Measurements from ENCODE around the gene TTLL6.

DNA sequence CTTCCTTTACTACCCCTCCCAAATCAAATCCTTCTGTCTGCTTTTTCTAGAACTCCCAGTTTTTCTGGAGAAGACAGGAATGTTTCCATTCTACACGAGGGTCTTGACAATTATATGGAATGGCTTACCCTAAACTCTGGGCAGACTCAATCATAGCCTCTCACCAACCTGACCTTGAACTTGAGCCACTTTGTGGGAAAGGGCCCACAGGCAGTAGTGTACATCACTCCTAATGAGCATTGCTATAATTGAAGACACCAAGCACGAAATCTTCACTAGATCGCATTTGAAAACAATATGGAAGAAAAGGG lies 86.8 kb downstream of the TTLL6 start:
- TF ChIP-seq, protein P1, sequence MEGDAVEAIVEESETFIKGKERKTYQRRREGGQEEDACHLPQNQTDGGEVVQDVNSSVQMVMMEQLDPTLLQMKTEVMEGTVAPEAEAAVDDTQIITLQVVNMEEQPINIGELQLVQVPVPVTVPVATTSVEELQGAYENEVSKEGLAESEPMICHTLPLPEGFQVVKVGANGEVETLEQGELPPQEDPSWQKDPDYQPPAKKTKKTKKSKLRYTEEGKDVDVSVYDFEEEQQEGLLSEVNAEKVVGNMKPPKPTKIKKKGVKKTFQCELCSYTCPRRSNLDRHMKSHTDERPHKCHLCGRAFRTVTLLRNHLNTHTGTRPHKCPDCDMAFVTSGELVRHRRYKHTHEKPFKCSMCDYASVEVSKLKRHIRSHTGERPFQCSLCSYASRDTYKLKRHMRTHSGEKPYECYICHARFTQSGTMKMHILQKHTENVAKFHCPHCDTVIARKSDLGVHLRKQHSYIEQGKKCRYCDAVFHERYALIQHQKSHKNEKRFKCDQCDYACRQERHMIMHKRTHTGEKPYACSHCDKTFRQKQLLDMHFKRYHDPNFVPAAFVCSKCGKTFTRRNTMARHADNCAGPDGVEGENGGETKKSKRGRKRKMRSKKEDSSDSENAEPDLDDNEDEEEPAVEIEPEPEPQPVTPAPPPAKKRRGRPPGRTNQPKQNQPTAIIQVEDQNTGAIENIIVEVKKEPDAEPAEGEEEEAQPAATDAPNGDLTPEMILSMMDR (IDR thresholded peaks at IDR 0.05; ENCODE audit: insufficient read depth, low read depth, low read length) = no peak
- TF ChIP-seq EZH2 (IDR thresholded peaks at IDR 0.05; ENCODE audit: insufficient read depth, low read length) = no peak

Measured in astrocyte (in vitro differentiated cells and primary cell).